WTC11 (cell line): Measurements from ENCODE around the gene RAI1. TPM values are rescaled to one million over a fixed set of nuclear protein-coding genes. Genes with fewer than 3 reads are reported as not detected.

Source experiments
- ATAC-seq: fragments of 200-7000 bp; cut with Tn5 transposase; 2 replicates; pipeline ENCODE4 v1.10.0; 2021; ENCODE audit warnings: mild to moderate bottlenecking, moderate library complexity
- CTCF ChIA-PET: fragments of 300-600 bp; sonication (Branson Sonifier 250); formaldehyde crosslinking; loops from one replicate; lab custom pipeline; 2021; ENCODE audit warnings: antibody characterized with exemption; lab: Charles Lee
- POLR2A ChIA-PET: fragments of 350-600 bp; sonication (Branson Sonifier 250); formaldehyde crosslinking; loops from one replicate; lab custom pipeline; 2021; ENCODE audit warnings: antibody characterized with exemption; lab: Charles Lee
- DNase-seq: peaks from one replicate; pipeline ENCODE4 v3.0.0; 2021; ENCODE audit warnings: low spot score
- H3K27ac Mint-ChIP-seq: 2 replicates; pipeline ENCODE4 v1.8.0; 2021; ENCODE audit warnings: mixed read lengths
- H3K27me3 Mint-ChIP-seq: 2 replicates; pipeline ENCODE4 v1.8.0; 2021; ENCODE audit warnings: low read depth, mild to moderate bottlenecking, moderate library complexity, mixed read lengths
- H3K36me3 Mint-ChIP-seq: 2 replicates; pipeline ENCODE4 v1.8.0; 2021; ENCODE audit warnings: mixed read lengths
- H3K4me1 Mint-ChIP-seq: 2 replicates; pipeline ENCODE4 v1.8.0; 2022; ENCODE audit warnings: mixed read lengths
- H3K4me3 Mint-ChIP-seq: 2 replicates; pipeline ENCODE4 v1.8.0; 2021; ENCODE audit warnings: mild to moderate bottlenecking, moderate library complexity, mixed read lengths
- H3K9me3 Mint-ChIP-seq: 2 replicates; pipeline ENCODE4 v1.8.0; 2021; ENCODE audit warnings: mixed read lengths
- CDX4 ChIP-seq: fragments of 250-450 bp; sonication (Bioruptor Pico); IDR thresholded peaks from 2 replicates; pipeline ENCODE4 v1.9.0; 2021; ENCODE audit warnings: moderate library complexity, mild to moderate bottlenecking, inconsistent platforms, borderline replicate concordance
- E2F1 ChIP-seq: sonication (generic); formaldehyde crosslinking; IDR thresholded peaks from 2 replicates; pipeline ENCODE4 v1.8.0; 2022; ENCODE audit warnings: mild to moderate bottlenecking, missing genetic modification reagents
- FOXP4 ChIP-seq: sonication (generic); formaldehyde crosslinking; IDR thresholded peaks from 2 replicates; pipeline ENCODE4 v1.8.0; 2022; ENCODE audit warnings: mild to moderate bottlenecking, missing genetic modification reagents
- GABPB1 ChIP-seq: sonication (generic); formaldehyde crosslinking; IDR thresholded peaks from 2 replicates; pipeline ENCODE4 v1.8.1; 2023; ENCODE audit warnings: mild to moderate bottlenecking, missing genetic modification reagents
- HMGA2 ChIP-seq: fragments of 250-450 bp; sonication (Bioruptor Pico); IDR thresholded peaks from 2 replicates; pipeline ENCODE4 v1.4.0; 2021; ENCODE audit warnings: mild to moderate bottlenecking, moderate library complexity
- HMGXB4 ChIP-seq: sonication (generic); formaldehyde crosslinking; IDR thresholded peaks from 2 replicates; pipeline ENCODE4 v1.8.1; 2023; ENCODE audit warnings: mild to moderate bottlenecking, moderate library complexity, missing genetic modification reagents
- MLX ChIP-seq: sonication (generic); formaldehyde crosslinking; IDR thresholded peaks from 2 replicates; pipeline ENCODE4 v1.8.1; 2023; ENCODE audit warnings: mild to moderate bottlenecking, missing genetic modification reagents, moderate library complexity
- ZNF121 ChIP-seq: sonication (generic); formaldehyde crosslinking; IDR thresholded peaks from 2 replicates; pipeline ENCODE4 v1.8.0; 2023; ENCODE audit warnings: missing genetic modification reagents
- ZNF532 ChIP-seq: fragments of 250-450 bp; sonication (Bioruptor Pico); IDR thresholded peaks from 2 replicates; pipeline ENCODE4 v1.9.0; 2021; ENCODE audit warnings: mild to moderate bottlenecking, borderline replicate concordance
- total RNA-seq: library from RNA; stranded (reverse); gene quantifications from 3 replicates; pipeline ENCODE4 v1.2.3, GENCODE V29; 2021
- TF ChIP-seq, protein P1 (sequence below): sonication (generic); formaldehyde crosslinking; conservative IDR thresholded peaks from 2 replicates; pipeline ENCODE4 v1.8.1; 2023; ENCODE audit warnings: mild to moderate bottlenecking, low read depth, missing genetic modification reagents, moderate library complexity
- TF ChIP-seq, protein P2 (sequence below): sonication (generic); formaldehyde crosslinking; IDR thresholded peaks from 2 replicates; pipeline ENCODE4 v1.8.0; 2022; ENCODE audit warnings: mild to moderate bottlenecking, missing genetic modification reagents
- TF ChIP-seq, protein P3 (sequence below): sonication (generic); formaldehyde crosslinking; IDR thresholded peaks from 2 replicates; pipeline ENCODE4 v1.8.1; 2023; ENCODE audit warnings: mild to moderate bottlenecking, missing genetic modification reagents, borderline replicate concordance

RAI1 gene
- total RNA-seq, 1 experiment from 2014 or later = 12.7 TPM

DNA sequence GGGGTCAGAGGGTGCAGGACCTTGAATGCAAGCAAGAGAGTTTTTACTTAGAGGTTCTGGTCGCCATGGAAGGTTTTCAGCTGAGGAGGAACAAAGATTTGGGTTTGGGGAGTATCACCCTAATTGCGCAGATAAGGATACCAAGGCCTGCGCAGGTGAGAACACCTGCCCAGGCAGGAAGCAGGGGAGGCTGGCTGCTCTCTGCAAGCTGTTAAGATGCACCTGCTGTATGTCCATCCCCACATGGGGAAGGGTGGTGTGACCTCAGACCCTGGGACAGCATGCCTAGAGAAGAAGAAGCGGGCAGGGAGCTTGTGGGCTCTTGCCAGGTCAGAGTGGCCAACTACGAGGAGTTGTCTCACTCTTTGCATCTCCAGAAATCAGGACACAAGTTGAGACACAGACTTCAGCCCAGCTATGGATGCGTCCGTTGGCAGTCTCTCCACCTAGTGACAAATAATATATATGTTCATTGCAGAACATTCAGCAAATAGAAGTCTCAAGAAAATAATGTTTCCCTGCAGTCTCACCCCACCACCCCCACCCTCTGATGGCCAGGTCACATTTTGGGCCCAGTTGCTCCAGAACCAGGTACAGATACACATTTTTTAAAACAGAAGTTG lies 77.8 kb downstream of the RAI1 start:
- DNase-seq (no peak), ATAC-seq (no peak)
- no peak overlapping the region for H3K4me3 Mint-ChIP-seq
- POLR2A ChIA-PET = no interaction called here
- H3K9me3 Mint-ChIP-seq = no peaks in the 10 kb centered on the region
- H3K27ac Mint-ChIP-seq = no peak overlapping the region
- peaks cover 10% of the 10 kb centered on the region for H3K4me1 Mint-ChIP-seq
- TF ChIP-seq GABPB1 (CRISPR knock-in tag) (no peak), ZNF532 (CRISPR knock-in tag) (no peak), FOXP4 (CRISPR knock-in tag) (no peak), MLX (CRISPR knock-in tag) (no peak), CDX4 (CRISPR knock-in tag) (no peak), ZNF121 (CRISPR knock-in tag) (no peak), E2F1 (no peak), HMGA2 (CRISPR knock-in tag) (no peak), HMGXB4 (CRISPR knock-in tag) (no peak)
- TF ChIP-seq, protein P1, sequence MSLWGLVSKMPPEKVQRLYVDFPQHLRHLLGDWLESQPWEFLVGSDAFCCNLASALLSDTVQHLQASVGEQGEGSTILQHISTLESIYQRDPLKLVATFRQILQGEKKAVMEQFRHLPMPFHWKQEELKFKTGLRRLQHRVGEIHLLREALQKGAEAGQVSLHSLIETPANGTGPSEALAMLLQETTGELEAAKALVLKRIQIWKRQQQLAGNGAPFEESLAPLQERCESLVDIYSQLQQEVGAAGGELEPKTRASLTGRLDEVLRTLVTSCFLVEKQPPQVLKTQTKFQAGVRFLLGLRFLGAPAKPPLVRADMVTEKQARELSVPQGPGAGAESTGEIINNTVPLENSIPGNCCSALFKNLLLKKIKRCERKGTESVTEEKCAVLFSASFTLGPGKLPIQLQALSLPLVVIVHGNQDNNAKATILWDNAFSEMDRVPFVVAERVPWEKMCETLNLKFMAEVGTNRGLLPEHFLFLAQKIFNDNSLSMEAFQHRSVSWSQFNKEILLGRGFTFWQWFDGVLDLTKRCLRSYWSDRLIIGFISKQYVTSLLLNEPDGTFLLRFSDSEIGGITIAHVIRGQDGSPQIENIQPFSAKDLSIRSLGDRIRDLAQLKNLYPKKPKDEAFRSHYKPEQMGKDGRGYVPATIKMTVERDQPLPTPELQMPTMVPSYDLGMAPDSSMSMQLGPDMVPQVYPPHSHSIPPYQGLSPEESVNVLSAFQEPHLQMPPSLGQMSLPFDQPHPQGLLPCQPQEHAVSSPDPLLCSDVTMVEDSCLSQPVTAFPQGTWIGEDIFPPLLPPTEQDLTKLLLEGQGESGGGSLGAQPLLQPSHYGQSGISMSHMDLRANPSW (CRISPR knock-in tag) = no peak
- TF ChIP-seq, protein P2, sequence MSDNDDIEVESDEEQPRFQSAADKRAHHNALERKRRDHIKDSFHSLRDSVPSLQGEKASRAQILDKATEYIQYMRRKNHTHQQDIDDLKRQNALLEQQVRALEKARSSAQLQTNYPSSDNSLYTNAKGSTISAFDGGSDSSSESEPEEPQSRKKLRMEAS = no peak
- TF ChIP-seq, protein P3, sequence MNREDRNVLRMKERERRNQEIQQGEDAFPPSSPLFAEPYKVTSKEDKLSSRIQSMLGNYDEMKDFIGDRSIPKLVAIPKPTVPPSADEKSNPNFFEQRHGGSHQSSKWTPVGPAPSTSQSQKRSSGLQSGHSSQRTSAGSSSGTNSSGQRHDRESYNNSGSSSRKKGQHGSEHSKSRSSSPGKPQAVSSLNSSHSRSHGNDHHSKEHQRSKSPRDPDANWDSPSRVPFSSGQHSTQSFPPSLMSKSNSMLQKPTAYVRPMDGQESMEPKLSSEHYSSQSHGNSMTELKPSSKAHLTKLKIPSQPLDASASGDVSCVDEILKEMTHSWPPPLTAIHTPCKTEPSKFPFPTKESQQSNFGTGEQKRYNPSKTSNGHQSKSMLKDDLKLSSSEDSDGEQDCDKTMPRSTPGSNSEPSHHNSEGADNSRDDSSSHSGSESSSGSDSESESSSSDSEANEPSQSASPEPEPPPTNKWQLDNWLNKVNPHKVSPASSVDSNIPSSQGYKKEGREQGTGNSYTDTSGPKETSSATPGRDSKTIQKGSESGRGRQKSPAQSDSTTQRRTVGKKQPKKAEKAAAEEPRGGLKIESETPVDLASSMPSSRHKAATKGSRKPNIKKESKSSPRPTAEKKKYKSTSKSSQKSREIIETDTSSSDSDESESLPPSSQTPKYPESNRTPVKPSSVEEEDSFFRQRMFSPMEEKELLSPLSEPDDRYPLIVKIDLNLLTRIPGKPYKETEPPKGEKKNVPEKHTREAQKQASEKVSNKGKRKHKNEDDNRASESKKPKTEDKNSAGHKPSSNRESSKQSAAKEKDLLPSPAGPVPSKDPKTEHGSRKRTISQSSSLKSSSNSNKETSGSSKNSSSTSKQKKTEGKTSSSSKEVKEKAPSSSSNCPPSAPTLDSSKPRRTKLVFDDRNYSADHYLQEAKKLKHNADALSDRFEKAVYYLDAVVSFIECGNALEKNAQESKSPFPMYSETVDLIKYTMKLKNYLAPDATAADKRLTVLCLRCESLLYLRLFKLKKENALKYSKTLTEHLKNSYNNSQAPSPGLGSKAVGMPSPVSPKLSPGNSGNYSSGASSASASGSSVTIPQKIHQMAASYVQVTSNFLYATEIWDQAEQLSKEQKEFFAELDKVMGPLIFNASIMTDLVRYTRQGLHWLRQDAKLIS (CRISPR knock-in tag) = no peak
- H3K27me3 Mint-ChIP-seq = no peaks in the 10 kb centered on the region; the same call in 1 of the 2 replicates
- CTCF ChIA-PET = interaction anchor here (0.7 to 2.2 kb wide), 5 partner anchors 15 to 213 kb away, joined by 3 to 8 read pairs (median 5); partner anchors contain the start of genes DRC3 and TOM1L2
- H3K36me3 Mint-ChIP-seq = no peaks in the 10 kb centered on the region
